Hepatocyte (in vitro differentiated cells): ENCODE measurements around the gene STAP2.

ENCODE experiments used
- EZH2 ChIP-seq: fragments of 200-600 bp; sonication (generic); IDR thresholded peaks from 2 replicates; pipeline ENCODE4 v1.6.1; 2016; ENCODE audit warnings: antibody characterized with exemption, mild to moderate bottlenecking, borderline replicate concordance
- TF ChIP-seq, protein P1 (sequence below): fragments of 200-600 bp; sonication (generic); IDR thresholded peaks from 2 replicates; pipeline ENCODE4 v1.5.1; 2016; ENCODE audit warnings: antibody characterized with exemption, mild to moderate bottlenecking; ENCODE audit not compliant: poor library complexity

DNA sequence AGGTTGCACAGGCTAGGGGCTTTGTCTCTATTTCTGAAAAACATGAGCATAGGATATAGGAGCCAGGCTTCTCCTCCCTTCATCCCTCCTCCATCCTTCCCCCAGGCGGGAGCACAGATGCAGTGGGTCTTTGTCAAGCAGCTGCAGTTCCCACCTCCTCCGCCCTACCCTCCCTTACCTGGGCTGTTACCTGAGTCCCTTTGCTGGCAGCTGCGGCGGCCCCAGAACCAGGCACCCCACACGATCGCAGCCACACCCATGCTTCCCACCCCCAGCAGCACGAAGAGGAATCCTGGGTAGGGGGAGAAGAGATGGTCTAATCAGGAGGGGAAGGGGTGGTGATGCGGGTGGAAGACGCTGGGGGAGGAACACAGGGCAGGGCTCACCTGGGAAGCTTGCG is 44.2 kb downstream of the STAP2 start:
- TF ChIP-seq EZH2 = no peak
- TF ChIP-seq, protein P1, sequence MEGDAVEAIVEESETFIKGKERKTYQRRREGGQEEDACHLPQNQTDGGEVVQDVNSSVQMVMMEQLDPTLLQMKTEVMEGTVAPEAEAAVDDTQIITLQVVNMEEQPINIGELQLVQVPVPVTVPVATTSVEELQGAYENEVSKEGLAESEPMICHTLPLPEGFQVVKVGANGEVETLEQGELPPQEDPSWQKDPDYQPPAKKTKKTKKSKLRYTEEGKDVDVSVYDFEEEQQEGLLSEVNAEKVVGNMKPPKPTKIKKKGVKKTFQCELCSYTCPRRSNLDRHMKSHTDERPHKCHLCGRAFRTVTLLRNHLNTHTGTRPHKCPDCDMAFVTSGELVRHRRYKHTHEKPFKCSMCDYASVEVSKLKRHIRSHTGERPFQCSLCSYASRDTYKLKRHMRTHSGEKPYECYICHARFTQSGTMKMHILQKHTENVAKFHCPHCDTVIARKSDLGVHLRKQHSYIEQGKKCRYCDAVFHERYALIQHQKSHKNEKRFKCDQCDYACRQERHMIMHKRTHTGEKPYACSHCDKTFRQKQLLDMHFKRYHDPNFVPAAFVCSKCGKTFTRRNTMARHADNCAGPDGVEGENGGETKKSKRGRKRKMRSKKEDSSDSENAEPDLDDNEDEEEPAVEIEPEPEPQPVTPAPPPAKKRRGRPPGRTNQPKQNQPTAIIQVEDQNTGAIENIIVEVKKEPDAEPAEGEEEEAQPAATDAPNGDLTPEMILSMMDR = no peak
